IPS-11a (cell line): ENCODE results near the gene CLDN6.

Experiments
- H3K4me3 ChIP-seq: one replicate; pipeline ENCODE4 v1.5.1; 2013; ENCODE audit warnings: low read depth, low read length, control low read depth

Gene CLDN6

GRCh38 chr16:2992383-2993081 lies 25.5 kb downstream of the CLDN6 start:
- H3K4me3 ChIP-seq, result no peak overlapping the region

GRCh38 chr16:2991566-2992261 lies 26.3 kb downstream of the CLDN6 start:
- H3K4me3 ChIP-seq, result no peak overlapping the region

- H3K4me3 ChIP-seq, result no peak overlapping the region
These were observed 27.1 kb downstream of the CLDN6 start for GRCh38 chr16:2990891-2991290.

- H3K4me3 ChIP-seq, result no peak overlapping the region
These were observed 29.3 kb downstream of the CLDN6 start for GRCh38 chr16:2988590-2989099.

DNA sequence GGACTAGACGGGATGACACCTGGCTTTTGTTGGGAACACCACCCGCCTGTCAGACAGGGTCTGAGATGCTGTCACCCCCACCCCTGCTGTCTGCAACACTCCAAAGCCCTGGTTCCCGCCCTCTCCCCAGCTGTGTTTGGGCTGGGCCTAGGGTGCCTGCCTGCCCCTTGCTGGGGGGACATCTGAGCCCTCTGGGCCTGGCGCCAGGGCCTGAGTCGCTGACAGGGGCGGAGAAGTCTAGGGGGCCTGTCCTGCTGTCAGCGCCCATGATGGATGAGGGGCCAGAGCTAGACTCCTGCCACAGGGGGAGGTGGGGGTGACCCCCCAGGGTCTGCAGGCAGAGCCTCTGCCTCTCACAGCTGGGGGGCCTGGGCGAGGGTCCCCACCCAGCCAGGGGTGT lies 30.1 kb downstream of the CLDN6 start:
- H3K4me3 ChIP-seq, result no peak overlapping the region

DNA sequence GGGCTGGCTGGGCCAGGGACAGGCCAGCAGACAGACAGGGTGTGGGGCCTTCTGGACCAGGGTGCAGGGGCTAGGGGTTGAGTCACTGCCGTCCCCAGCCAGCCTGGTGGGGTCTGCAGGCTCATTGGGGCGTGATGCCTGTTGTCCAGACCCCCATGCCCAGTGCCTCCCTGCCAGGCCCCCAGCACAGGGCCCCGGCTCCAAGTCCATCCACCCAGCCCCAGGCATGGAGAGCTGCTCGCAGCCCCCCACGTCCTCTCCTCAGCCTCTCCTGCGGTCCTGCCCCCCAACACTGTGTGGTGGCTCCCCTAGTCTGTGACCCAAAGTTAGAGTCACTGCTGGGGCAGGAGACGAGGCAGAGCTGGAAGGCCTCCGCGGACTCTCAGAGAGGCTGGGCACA lies 30.7 kb downstream of the CLDN6 start:
- no peak overlapping the region for H3K4me3 ChIP-seq

- H3K4me3 ChIP-seq, result no peak overlapping the region
These were observed 31.3 kb downstream of the CLDN6 start for GRCh38 chr16:2986623-2987188.

- no peak overlapping the region for H3K4me3 ChIP-seq
These were observed 32.1 kb downstream of the CLDN6 start for GRCh38 chr16:2985893-2986355.

GRCh38 chr16:2985462-2985861 lies 32.5 kb downstream of the CLDN6 start:
- H3K4me3 ChIP-seq, result no peak overlapping the region

DNA sequence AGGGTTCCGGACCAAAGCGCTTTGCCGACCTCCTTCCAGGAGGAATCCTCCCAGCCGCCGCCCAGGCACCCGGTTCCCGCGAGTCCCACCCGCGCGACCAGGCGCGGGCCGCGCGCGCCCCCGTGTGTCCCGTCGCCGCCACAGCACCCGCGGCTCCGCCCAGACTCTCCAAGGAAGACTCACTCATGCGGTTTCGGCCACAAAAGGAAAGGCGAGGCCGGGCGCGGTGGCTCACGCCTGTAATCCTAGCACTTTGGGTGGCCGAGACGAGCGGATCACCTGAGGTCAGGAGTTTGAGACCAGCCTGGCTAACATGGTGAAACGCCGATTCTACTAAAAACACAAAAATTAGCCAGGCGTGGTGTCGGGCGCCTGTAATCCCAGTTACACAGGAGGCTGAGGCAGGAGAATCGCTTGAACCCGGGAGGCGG lies 34.3 kb downstream of the CLDN6 start:
- H3K4me3 ChIP-seq, result no peak overlapping the region

DNA sequence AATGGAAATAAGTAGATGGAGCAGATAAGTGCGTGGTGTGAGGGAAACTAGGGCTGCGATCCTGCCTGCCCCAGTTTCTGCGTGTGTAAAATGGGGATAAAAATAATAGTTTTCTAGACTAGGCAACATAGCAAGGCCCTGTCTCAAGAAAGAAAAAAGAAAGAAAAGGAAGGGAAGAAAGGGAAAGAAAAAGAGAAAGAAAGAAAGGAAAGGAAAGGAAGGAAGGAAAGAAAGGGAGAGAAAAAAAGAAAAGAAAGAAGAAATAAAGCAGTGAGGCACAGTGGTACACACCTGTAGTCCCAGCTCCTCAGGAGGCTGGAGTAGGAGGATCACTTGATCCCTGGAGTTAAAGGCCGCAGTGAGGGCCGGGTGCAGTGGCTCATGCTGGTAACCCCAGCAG lies 35.6 kb downstream of the CLDN6 start:
- no peak overlapping the region for H3K4me3 ChIP-seq

- H3K4me3 ChIP-seq, result no peak overlapping the region
These were observed 36.1 kb downstream of the CLDN6 start for GRCh38 chr16:2981899-2982250.

DNA sequence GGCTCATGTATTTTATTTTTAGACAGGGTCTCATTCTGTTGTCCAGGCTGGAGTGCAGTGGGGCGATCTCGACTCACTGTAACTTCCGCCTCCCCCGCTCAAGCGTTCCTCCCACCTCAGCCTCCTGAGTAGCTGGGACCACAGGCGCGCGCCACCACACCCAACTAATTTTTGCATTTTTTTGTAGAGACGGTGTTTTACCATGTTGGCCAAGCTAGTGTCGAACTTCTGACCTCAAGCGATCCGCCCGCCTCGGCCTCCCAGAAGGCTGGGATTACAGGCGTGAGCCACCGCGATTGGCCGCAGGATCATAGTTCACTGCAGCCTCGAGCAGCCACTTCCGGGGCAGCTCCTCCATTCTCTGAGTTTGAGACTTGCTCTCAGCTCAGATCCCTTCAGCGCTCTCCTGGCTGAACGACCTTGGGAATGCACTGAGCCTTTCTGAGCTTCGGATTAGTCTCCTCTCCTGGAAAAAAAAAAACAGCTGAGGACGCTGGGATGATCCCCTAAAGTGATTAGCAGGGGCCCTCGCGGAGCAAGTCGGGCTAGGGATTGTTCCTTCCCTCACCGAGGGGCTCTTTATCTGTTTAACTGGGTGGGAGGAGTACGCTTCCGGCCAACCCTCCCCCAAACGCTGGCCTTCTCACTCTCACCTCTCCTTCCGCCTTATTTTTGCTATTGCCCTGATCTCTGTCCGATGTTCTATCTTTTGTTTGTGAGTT lies 36.6 kb downstream of the CLDN6 start:
- H3K4me3 ChIP-seq, result peak overlapping the region; percentile 72

DNA sequence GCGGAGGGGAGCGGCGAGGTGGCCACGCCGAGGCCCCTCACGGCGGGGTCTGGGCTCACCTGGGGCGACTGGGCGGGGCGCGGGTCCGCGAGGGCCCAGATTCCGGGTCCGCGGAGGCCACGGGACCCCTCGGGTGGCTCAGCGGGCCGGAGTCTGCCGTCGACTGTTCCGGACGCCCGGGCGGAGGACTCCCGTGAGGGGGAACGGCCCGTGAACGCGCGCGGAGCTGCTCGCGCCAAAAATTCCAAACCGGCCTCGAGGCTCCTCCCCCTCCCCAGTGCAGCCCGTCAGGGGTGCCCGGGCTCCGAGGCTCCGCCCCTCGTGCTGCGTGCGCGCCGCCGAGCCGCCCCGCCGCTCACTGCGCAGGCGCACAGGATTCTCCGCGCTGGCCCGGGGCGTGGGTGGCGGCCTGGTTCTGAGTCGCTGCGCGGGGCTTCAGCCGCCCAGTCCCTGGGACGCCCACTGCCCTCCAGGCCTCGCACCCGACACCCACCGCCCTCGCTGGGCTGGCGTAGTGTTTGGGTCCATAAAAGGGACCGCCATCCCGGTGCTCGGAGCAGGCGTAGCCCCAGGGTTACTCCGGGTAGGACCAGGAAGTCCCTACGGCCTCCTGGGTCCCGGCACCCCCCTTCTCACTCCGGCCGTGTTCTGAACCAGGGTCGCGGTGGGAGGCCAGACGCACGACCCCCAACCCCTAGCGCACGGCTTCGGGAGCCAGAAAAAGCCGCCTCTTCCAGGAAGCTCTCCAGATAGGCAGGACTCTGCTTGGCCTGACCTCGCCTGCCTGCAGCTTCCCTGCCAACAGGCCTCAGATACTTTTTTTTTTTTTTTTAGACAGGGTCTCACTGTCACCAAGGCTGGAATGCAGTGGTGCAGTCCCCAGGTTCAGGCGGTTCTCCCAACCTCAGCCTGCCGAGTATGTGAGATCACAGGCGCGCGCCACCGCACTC lies 37.5 kb downstream of the CLDN6 start, which contains the start of gene PKMYT1:
Gene PKMYT1, minus strand, starts transcription at position 220 of the 950 bp plus-strand sequence. CDS start 789 bp downstream, outside the sequence.
- H3K4me3 ChIP-seq, result peak within 1 kb of the TSS; percentile 72

- H3K4me3 ChIP-seq, result peak overlapping the region; percentile 72
These were observed 38.2 kb downstream of the CLDN6 start for GRCh38 chr16:2979669-2980226.

GRCh38 chr16:2977440-2977839 lies 40.5 kb downstream of the CLDN6 start:
- H3K4me3 ChIP-seq, result no peak overlapping the region

DNA sequence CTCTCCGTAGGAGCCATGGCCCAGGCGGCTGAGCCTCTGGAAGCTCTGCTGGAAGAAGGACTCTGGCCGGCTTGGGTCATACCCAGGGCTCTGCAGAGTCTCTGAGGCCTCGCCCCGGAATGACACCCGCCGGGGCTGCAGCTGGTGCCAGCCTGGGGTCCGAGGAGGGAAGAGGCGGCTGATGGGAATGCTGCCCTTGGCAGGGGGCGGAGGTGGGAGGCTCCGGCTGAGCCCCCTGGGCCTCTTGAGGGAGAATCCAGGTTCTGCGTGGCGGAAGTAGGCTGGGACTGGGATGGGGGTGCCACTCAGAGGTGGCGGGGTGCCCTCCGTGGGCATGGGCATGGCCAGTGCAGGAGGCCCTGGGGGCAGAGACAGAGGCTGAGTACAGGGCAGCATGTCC lies 41.3 kb downstream of the CLDN6 start:
- H3K4me3 ChIP-seq, result no peak overlapping the region

DNA sequence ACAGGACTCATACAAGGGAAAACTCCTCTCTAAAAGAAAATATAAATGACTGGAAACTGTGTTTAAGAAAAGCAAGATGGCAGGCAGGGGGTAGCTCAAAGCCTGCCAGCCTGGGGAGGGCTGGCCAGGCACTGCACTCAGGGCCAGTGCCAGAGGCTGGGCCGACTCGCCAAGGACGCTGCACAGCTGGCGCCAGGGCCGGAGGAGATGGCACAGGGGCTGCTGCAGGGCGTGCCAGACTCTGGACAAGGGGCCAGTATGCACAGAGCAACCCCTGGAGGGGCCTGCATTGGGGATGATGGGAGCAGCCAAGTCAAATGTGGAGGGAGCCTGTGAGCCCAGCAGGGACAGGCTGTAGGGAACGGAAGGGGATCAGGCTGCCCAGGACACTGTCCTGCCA lies 41.8 kb downstream of the CLDN6 start:
- H3K4me3 ChIP-seq, result no peak overlapping the region

DNA sequence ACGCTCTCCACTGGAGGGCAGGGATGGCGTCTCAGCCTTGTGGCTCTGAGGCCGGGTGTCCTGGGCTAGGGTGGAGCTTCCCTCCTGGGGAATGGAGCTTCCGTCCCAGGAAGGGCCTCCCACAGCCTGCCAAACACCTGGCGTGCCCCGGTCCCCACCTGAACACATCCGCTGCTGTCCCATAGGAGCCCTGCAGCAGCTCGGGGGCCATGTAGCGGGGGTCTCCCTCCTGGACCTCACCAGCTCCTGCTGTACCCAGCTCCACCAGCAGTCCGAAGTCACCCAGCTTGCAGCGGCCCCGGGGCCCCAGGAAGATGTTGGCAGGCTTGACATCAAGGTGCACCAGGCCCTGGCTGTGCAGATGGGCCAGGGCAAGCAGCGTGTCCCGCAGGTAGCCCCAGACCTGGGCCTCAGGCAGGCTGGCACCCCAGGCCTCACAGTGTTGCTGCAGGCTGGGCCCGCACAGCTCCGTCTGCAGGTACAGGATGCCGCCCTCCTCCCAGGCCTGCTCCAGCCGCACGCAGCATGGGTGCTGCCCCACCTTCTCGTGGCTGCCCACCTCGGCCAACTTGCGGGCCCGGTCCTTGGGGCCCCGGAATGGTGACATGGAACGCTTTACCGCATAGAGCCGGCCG lies 42.7 kb downstream of the CLDN6 start:
- H3K4me3 ChIP-seq, result no peak overlapping the region
